Right atrium auricular region (tissue), 2 donors: Measurements from ENCODE around the gene CARD14. TPM values are rescaled to one million over a fixed set of nuclear protein-coding genes. Genes with fewer than 3 reads are reported as not detected.

Source experiments
- DNase-seq: peaks from one replicate; pipeline ENCODE4 v3.0.0-alpha.2; 2019; ENCODE audit warnings: low spot score
- H3K27ac ChIP-seq, 2 donors: fragments of 200-600 bp; sonication (generic); 1 replicate in 1 of 2; 2 replicates in 1 of 2; pipeline ENCODE4 v1.5.1; 2016 to 2019
- H3K27me3 ChIP-seq, 2 donors: fragments of 200-600 bp; sonication (generic); one replicate each; pipeline versions ENCODE4 v1.5.1 to v1.6.0; 2017 to 2019
- H3K36me3 ChIP-seq: fragments of 200-600 bp; sonication (generic); one replicate; pipeline ENCODE4 v1.5.1; 2016
- H3K4me1 ChIP-seq, 2 donors: fragments of 200-600 bp; sonication (generic); one replicate each; pipeline versions ENCODE4 v1.5.1 to v1.6.0; 2017 to 2019
- H3K4me3 ChIP-seq, 2 donors: fragments of 200-600 bp; sonication (generic); 1 replicate in 1 of 2; 2 replicates in 1 of 2; pipeline ENCODE4 v1.5.1; 2017 to 2019; ENCODE audit warnings: mild to moderate bottlenecking in 1 of 2, moderate library complexity in 1 of 2
- H3K9me3 ChIP-seq, 2 donors: fragments of 200-600 bp; sonication (generic); one replicate each; pipeline ENCODE4 v1.5.1; 2019
- total RNA-seq, 2 donors: library from RNA; depleted of rRNA; stranded (reverse); fragments of >200 nt; gene quantifications; one replicate each; pipeline ENCODE4 v1.1.0, GENCODE V29; 2016
- TF ChIP-seq, protein P1 (sequence below), 2 donors: fragments of 200-600 bp; sonication (generic); IDR thresholded peaks; one replicate each; pipeline ENCODE4 v1.5.1; 2019; ENCODE audit warnings: antibody characterized with exemption in 2 of 2

CARD14 gene
- total RNA-seq, 2 donors from 2014 or later: not detected

DNA sequence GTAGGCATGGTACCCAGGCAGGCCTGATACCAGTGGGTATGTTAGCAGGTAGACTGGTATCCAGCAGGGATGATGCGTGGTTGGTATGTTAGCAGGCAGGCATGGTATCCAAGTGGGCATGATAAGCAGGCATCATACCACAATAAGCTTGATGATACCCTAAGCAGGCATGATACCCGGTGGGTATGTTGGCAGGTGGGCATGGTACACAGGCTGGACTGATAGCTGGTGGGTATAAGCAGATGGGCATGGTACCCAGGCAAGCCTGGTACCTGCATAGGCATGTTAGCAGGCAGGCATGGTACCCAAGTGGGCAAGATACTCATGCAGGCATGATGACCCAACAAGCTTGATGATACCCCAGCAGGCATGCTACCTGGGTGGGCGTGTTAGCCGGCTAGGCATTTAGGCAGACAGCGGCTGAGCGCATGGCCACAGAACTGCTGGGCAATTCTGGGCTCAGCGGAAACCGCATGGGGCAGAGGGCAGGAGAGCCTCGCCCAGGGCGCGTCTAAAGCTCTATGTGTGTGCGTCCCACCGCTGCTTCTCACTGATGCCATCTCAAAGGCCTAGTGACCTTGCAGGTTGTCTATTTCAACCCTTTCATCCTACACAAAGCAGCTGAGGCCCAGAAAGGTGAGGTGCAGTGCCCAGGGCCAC is 48.0 kb downstream of the CARD14 start:
- TF ChIP-seq, protein P1, sequence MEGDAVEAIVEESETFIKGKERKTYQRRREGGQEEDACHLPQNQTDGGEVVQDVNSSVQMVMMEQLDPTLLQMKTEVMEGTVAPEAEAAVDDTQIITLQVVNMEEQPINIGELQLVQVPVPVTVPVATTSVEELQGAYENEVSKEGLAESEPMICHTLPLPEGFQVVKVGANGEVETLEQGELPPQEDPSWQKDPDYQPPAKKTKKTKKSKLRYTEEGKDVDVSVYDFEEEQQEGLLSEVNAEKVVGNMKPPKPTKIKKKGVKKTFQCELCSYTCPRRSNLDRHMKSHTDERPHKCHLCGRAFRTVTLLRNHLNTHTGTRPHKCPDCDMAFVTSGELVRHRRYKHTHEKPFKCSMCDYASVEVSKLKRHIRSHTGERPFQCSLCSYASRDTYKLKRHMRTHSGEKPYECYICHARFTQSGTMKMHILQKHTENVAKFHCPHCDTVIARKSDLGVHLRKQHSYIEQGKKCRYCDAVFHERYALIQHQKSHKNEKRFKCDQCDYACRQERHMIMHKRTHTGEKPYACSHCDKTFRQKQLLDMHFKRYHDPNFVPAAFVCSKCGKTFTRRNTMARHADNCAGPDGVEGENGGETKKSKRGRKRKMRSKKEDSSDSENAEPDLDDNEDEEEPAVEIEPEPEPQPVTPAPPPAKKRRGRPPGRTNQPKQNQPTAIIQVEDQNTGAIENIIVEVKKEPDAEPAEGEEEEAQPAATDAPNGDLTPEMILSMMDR (IDR thresholded peaks at IDR 0.05): no peak
- H3K4me3 ChIP-seq: no peak overlapping the region
- H3K36me3 ChIP-seq: peaks cover 22% of the 10 kb centered on the region
- no peak overlapping the region for H3K27ac ChIP-seq
- no peaks in the 10 kb centered on the region for H3K9me3 ChIP-seq
- DNase-seq: no peak
- H3K4me1 ChIP-seq: peaks cover 0 to 21% of the 10 kb centered on the region in 2 donors
- no peaks in the 10 kb centered on the region for H3K27me3 ChIP-seq

DNA sequence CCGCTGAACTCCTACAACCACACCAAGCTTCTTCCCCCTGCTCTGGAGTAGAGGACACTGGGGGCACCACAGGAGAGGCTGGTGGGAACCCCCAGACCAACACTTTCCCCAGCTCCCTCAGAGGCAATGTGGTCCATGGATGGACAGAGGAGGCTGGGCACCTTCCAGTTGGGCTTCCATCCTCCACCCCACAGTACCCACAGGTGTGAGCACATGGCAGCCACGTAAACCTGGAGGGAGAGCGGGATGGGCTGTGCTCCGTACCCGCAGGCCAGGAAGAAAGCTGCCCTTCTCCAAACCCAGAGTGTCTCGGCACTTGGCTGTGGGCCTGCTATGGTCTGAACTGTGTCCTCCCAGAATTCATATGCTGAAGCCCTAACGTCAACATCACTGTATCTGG is 48.6 kb downstream of the CARD14 start:
- peaks cover 22% of the 10 kb centered on the region for H3K36me3 ChIP-seq
- no peak overlapping the region for H3K27ac ChIP-seq
- H3K4me3 ChIP-seq: no peak overlapping the region
- no peaks in the 10 kb centered on the region for H3K9me3 ChIP-seq
- no peaks in the 10 kb centered on the region for H3K27me3 ChIP-seq
- TF ChIP-seq, protein P1 (IDR thresholded peaks at IDR 0.05): no peak
- H3K4me1 ChIP-seq: peaks cover 0 to 21% of the 10 kb centered on the region in 2 donors
- no peak for DNase-seq

DNA sequence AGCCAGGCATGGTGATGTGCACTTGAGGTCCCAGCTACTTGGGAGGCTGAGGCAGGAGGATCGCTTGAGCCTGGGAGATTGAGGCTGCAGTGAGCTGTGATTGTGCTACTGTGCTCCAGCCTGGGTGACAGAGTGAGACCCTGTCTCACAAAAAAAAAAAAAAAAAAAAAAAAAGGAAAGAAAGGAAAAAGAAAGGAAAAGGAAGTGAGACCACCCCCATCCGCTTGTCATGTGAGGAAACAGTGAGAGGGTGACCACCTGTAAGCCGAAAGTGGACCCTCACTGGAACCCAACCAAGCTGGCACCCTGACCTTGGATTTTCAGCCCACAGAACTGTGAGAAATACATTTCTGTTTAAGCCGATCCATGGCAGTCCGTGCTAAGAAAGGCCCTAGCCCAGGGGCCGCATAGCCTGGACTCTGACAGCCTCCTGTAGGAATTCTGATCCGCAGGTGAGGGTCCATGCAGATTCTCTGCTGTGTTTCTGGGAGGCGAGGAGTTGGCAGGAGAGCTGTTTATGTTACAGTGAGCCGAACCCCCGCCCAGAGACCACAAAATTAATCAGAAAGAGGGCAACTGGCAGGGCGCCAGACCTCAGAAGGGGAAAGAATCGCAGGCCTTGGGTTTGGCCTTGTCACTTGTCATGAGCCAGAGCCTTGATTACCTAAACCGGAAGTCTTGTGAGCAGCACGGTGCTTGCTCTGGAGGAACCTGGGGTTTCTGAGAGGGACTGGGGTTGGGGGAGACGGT is 49.4 kb downstream of the CARD14 start:
- peak; percentile 87 for DNase-seq
- Histone ChIP-seq H3K4me3 (peak overlapping the region; percentile 98 to 99), H3K4me1 (peaks cover 0 to 21% of the 10 kb centered on the region in 2 donors), H3K9me3 (no peaks in the 10 kb centered on the region), H3K27me3 (no peaks in the 10 kb centered on the region), H3K36me3 (peaks cover 17% of the 10 kb centered on the region), H3K27ac (peak overlapping the region; percentile 86 to 89)
- TF ChIP-seq, protein P1 (IDR thresholded peaks at IDR 0.05): no peak

DNA sequence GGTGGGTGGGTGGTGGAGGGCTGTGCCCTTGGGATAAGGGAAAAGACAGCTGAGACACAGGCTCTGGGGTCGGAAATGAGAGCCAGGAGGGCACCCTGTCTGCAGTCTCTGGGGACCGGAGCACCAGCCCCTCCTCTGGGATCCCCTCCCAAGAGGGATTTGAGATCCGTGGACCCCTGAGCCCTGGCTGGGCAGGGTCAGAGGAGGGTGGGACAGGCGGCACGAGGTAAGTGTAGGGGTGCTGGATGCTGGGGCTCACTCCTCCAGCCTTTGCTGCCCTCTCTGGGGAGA is 49.9 kb downstream of the CARD14 start:
- Histone ChIP-seq H3K4me1 (peaks cover 0 to 21% of the 10 kb centered on the region in 2 donors), H3K36me3 (peaks cover 12% of the 10 kb centered on the region), H3K27ac (peak overlapping the region; percentile 86 to 89), H3K27me3 (no peaks in the 10 kb centered on the region), H3K4me3 (peak overlapping the region; percentile 98 to 99), H3K9me3 (no peaks in the 10 kb centered on the region)
- no peak for DNase-seq
- TF ChIP-seq, protein P1 (IDR thresholded peaks at IDR 0.05): no peak

DNA sequence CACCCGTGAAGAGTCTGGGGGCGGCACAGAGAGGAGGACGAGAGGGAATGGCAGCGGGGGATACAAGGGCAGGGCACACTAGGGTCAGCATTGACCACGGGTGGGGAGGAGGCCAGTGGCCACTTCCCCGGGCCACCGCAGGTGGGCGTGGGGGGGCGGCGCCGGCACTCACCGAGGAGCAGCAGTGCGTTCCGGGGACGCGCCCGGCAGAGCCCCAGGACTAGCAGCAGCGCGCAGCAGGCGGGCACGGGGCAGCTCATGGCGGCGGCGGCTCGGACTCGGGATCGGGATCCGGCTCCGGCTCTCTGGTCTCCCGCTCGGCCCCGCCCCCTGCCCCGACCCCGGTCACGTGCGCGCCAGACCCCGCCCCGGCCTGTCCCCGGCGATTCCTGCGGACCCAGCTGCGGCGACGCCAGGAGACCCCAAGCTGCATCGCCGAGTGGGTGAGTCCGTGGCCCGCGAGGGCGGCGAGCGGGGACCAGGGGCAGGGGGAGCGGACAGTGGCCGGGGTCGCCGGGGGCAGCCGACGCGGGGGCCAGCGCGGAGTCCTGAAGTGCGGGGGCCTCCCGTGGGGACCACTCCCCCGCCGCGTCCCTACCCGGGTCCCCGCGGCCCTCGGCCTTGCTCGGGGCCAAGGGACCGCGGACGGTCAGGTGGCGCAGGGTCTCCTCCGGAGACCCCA is 50.4 kb downstream of the CARD14 start, which contains the start of the genes SGSH and SLC26A11:
Gene SGSH (minus strand): TSS at position 280 of the 682 bp plus-strand sequence. CDS start 20 bp downstream, at position 260.
Gene SLC26A11 (plus strand): TSS at position 374 of the 682 bp plus-strand sequence. CDS start 1,134 bp downstream, outside the sequence.
- TF ChIP-seq, protein P1 (IDR thresholded peaks at IDR 0.05): peak in 1 of 2 donors; percentile 13
- no peaks in the 10 kb centered on the region for H3K27me3 ChIP-seq
- peak; percentile 79 for DNase-seq
- no peaks in the 10 kb centered on the region for H3K9me3 ChIP-seq
- H3K4me3 ChIP-seq: peak within 1 kb of the TSS; percentile 98 to 99
- peaks cover 7% of the 10 kb centered on the region for H3K36me3 ChIP-seq
- peaks cover 0 to 21% of the 10 kb centered on the region in 2 donors for H3K4me1 ChIP-seq
- H3K27ac ChIP-seq: peak within 1 kb of the TSS; percentile 86 to 89
